NCI-H345 treated with DMSO at 0.1 percent for 48 hours (cell line): ENCODE measurements around the gene NHLH1.
A peak's percentile ranks its signal among the peaks of the same experiment; 100 is the strongest.
"Not testable (repeated sequence)": the region's sequence is repeated elsewhere in the genome, so short reads cannot be mapped to it uniquely, and the experiment has no call there.

Experiments
- DNase-seq: peaks from one replicate; lab custom pipeline; 2025; ENCODE audit not compliant: unreplicated experiment; lab: John Stamatoyannopoulos, UW

NHLH1 gene

DNA sequence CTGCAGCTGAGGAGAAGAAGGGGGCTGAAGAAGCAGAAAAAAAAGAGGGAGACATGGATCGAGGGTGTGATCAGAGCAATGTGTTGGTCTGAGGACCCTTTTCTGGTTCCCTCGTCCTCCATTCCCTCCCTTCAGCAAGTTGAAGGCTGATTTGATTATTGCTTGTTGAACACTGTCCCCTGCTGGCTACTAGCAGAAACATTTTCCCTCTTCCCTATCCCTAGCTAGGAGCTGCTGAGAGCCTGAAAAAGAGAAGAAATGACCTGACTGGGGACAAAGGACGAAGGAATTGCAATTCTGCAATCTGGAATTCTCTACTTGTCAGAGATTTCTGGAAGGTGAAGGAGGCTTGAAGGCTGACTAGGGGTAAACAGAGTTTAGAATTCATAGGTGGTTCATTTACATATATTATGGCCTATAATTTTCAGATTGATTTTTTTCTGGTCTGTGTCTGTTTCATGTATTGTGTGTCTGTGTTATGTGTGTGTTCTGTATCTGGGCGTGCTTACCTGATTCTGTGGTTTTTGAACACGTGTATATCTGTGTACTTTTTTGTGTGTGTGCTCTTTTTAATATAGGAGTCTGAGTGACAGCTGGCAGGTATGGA is 9.8 kb downstream of the NHLH1 start:
- peak; percentile 73 for DNase-seq

DNA sequence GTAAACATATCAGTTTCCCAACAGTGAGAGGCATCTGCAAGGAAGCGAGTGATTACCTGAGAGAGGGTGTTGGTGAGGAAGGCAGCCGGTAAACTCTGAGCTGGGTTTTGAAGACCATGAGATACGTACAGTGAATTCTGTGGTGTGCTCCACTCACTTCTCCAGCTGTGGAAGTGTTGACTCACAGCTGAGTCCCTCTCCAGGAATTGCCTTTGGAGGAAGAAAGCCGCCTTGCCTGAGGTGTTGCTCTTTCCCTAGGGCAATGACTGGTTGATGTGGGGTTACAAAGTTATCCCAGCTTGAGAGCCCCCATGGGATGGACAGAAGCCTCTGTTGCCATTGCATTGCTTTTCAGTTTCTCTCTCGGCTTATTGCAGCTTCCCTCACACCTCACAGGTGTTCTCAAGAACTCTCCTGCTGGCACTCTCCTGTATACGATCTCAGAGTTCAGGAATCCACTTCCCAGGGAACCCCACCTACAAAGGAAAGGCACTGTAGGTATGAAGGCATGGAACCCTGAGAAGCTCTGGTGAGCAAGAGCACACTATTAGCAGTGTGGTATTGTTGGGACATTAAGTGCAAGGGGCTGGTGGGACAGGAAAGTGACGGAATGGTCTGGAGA is 10.8 kb downstream of the NHLH1 start:
- no peak for DNase-seq

DNA sequence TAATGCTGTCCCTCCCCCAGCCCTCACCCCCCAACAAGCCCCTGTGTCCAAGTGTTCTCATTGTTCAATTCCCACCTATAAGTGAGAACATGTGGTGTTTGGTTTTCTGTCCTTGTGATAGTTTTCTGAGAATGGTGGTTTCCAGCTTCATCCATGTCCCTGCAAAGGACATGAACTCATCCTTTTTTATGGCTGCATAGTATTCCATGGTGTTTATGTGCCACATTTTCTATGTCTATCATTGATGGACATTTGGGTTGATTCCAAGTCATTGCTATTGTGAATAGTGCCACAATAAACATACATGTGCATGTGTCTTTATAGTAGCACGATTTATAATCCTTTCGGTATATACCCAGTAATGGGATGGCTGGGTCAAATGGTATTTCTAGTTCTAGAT is 17.9 kb downstream of the NHLH1 start:
- not testable (repeated sequence) for DNase-seq

DNA sequence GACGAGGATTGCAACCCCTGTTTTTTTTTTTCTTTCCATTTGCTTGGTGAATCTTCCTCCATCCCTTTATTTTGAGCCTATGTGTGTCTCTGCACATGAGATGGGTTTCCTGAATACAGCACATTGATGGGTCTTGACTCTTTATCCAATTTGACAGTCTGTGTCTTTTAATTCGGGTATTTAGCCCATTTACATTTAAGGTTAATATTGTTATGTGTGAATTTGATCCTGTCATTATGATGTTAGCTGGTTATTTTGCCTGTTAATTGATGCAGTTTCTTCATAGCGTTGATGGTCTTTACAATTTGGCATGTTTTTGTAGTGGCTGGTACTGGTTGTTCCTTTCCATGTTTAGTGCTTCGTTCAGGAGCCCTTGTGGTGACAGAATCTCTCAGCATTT is 21.5 kb downstream of the NHLH1 start:
- DNase-seq: not testable (repeated sequence)

DNA sequence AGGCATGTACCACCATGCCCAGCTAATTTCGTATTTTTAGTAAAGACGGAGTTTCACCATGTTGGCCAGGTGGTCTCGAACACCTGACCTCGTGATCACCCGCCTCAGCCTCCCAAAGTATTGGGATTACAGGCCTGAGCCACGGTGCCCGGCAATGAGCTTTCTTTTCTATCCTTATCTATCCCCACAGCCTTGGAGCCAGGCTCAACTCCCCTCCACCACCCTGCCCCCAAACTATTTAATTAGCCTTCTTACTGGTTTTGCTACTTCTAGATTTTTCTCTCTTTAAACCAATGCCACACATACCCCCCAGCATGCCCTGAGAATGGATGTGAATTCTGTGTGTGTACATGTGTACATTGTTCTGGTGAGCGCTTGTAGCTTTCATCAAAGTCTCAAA is 27.8 kb downstream of the NHLH1 start:
- DNase-seq: no peak

DNA sequence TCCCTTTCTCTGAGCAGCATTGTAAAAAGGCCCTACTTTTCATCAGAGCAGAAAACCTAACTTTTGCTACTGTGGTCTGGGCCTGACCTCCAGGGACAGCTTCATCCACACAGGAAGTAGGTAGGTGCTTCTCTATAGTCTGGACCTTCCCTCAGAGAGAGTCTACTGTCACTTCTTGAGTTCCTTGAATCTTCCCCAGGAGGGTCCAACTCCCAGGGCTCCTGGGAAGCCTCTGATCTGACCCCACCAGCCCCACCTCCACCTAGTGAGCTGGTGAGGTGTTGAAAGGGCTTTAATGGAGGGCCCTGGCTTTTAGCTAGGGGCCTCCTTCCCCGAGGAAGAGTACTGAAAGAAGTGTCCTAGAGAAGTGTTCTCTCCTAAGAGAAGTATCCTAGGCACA is 30.8 kb downstream of the NHLH1 start:
- DNase-seq: no peak

DNA sequence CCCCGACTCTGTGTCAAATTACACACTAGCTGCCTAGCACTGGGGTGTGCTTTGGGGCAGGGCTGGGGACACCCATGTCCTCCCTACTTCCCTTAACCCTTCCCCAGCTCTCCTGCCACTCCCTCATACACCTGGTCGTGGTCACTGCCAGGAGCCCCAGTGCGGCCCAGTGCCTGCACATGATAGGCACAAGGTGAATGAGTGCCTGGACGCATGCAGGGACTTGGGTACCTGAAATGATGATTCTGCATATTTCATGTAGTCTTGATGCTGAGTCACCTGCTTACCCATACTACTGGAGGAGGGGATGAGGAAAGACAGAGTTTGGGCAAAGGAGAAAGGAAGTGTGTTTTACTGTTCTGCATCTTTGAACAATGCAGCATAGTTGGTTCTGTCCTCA is 32.0 kb downstream of the NHLH1 start:
- no peak for DNase-seq

DNA sequence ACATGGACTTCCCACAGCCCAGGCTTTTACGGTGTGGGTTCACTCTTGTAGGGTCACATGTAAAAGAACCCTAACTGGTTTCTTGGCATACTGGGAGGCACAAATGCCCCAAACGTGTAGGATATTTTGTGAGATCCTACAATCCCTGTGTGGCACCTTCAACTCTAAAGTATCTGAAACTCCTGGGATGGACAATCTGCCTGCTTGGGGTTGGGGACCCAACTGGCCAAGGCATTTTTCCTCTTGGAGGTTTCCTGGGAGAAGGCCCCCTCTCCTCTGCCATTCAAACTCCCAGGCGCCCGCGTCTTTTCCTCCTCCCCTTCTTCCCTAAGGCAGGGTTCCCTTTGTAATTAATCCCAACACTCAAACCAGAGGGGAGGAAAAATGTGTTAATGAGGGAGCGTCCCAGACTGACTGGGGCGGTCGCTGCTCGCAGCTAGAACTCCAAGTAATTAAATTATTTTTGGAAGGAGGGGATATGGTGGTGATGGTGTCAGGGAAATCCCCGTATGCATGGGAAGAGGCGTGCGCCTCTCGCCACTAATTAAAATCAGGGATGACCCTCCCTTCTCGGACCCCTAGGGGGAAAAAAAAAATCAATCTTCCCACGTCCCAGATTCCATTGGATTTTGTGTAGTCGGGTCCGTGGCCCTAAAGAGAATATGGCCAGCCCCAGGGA is 32.8 kb downstream of the NHLH1 start:
- no peak for DNase-seq

DNA sequence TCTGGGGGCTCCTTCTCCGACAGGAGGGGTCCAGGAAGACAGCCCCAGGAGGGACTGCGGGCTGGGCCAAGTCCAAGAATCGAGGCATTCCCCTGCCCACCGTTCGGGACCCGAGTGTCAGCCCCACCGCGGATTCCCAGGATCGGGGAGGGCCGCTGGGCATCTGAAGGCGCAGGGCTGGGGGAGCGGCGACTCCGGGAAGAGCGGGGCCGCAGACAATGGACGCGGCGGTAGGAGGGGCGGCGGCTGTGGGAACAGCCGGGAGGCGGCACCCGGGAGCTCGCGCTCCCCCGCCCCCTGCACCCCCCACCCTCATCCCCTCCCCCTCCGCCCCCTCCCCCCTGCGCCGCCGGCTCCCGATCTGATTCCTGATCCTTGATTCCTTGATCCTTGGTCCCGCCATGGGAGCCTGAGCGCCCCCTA is 33.4 kb downstream of the NHLH1 start, which contains the start of gene VANGL2:
Gene VANGL2 (plus strand): TSS at position 342 of the 423 bp plus-strand sequence. CDS start 15,274 bp downstream, outside the sequence.
- peak; percentile 51 for DNase-seq

DNA sequence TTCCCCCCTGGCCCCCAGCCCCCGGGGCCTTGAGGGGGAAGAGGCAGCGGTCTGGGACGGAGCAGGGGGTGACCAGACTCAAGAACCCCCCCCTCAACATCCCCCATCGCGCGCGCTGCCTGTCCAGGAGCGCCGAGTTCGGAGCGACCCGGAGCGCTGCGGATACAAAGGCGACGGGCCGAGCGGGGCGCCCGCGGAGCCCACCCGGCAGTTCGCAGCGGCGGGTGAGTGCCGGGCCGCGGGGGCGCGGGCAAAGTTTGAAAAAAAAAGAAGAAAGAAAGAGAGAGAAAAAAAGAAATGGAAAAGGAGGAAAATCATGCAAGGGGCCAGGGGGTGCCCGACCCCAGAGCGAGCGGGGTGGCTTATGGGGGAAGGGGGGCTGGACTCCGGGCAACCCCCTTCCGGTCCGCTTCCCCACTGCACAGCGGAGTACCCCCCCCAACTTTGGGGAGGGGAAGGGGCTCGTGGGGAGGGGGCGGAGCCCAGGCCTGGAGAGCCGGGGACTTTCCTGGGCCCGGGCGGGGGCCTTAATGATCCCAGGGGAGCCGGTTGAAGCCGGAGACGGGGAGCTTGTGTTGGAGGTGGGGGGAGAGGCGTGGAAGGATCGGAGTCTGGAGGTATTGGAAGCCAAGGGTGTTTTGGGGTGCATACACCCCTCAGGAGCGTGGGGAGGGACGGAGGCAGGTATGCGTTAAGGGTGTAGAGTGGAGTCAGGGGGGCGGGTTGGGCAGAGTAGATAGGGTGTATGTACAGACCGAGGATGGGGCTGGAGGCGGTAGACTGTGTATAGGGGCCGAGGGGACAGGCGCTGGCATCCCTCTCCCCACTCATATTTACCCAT is 34.0 kb downstream of the NHLH1 start:
- DNase-seq: no peak

DNA sequence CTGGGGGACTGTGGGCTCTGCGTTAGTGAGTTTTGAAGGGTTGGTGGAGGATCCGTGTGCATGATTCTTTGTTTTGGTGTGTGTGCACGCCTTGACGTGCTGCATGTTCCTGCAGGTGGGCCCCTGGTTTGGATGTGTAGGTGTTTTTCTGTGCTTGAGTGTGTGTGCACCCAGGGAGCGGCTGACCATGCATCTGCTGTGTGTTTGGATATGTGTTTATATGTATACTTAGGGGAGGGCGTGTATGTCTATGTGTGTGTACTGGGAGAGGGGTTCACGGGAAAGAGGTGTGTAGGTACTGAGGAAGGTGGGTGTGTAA is 34.6 kb downstream of the NHLH1 start:
- no peak for DNase-seq

DNA sequence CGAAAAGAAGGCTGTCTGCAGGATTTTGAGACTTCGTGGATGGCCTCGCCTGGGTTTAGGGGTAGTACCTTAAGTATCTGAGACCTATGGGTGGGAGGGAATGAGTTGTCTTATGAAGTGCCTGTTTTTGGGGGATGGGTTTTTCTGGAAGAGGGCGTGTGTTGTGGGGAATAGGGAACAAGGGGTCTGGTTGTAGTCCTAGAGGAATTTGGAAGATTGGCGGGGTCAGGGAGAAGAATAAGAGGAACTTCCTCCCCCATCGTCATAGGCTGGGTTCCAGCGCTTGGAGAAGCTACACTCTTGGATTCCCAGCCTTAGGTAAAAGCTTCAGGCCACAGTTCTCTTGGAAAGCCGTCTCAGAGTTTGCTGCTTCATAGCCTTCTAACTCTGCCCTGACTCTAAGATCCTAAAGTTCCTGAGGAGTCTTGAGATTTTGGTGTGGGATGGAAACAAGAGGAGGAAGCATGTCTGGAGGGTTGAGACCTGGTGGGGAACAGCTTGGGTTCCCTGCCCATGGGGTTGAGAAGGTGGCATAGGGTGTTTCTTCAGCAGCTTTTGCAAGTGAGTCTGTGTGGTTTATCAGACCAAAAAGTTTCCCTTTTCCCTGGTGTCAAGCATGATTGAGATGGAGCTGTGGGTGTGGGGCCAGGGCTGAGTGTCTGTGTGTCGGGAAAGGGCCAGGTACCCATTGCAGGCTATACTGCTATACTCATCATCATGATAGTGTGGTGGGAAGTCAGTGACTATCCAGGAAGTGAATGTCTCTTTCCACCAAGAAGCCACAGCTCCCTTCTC is 35.3 kb downstream of the NHLH1 start:
- DNase-seq: no peak

DNA sequence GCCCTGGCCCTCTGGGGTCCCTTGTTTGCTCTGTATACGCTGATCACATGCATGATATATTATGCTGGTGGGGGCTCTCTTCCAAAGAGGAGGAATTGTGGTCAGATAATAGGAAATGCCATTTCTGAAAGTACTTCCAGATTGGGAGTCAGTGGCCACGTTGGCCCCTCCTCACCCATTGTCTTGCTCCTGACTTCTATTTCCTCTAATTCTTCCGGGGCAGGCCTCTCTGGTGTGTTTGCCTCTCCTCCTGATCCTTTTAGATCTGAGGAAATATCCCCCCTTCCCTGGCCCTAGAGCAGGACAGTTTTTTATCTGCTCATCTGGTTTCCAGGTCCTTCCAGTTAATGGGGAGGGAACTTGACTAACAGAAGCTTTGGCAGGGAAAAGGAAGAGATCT is 36.4 kb downstream of the NHLH1 start:
- DNase-seq: no peak

DNA sequence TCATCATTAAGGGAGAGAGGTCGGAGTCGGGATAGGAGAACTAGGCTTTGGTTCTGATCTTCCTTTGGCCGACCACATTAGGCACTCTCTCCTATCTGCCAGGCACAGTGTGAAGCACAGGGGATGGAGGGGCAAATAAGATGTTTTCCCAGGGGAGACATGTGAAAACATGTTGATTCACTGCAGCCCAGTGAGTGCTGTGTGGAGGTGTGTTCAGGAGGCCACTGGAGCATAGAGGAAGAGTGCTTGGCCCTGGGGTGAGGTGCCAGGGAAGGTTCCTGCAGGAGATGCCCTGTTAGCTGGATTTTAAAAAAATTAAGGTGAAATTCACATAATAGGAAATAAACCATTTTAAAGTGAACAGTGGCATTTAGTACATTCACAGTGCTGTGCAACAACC is 37.2 kb downstream of the NHLH1 start:
- DNase-seq: no peak

DNA sequence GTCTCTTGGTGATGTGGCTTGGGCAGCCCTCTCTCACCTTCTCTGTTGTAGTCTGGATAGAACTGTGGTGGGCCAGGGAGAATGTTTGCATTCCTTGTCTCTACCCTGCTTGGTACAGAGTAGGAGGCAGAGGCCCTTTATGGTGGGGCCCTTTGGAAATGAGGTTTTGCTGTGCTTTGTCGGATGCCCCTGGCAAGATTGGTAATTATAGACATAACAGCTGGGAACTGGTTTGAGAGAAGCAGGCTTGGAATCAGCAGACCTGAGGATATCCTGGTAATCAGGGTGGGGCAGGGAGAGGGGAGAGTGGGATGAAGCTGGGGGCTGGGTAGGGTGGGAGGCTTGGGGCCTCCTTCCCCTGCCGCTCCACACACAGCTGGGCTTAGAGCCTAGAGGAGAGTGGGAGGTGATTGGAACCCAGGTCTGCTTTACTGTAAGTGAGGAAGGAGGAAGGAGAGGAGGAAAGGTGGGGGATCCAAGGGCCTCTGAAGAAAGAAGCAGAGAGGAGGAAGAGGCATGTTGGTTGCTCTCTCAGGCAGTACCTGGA is 38.5 kb downstream of the NHLH1 start:
- DNase-seq: no peak

DNA sequence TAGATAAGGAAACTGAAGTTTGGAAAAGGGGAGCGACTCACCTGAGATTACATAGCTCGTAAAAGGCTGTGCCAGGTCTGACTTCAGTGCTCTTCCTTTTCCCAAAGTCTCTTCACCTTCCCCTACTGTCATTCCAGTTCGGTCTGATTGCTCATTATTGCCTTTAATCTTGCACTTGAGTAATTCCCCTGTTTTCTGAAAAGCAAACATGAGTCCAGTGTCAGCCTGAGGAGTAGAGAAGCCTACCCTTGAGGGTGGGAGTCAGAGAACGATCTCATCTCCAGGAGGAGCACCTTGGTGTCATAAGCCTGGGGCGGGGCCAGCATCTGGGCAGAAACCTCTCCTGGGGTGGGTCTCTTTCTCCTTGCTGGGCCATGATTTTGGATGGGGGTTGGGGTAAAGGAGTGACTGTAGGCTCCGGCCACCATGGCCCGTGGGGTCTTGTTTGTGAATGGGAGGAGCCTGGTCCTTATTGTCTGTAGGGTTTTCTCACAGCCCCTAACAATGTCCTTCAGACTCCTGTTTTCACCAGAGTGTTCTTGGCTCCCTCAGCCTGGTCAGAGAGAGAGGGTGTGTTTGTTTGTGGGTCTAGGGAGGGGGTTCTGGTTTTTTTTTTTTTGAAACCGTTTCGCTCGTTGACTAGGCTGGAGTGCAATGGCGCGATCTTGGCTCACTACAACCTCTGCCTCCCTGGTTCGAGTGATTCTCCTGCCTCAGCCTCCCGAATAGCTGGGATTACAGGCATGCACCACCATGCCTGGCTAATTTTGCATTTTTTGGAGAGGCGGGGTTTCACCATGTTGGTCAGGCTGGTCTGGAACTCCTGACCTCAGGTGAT is 39.5 kb downstream of the NHLH1 start:
- DNase-seq: no peak

DNA sequence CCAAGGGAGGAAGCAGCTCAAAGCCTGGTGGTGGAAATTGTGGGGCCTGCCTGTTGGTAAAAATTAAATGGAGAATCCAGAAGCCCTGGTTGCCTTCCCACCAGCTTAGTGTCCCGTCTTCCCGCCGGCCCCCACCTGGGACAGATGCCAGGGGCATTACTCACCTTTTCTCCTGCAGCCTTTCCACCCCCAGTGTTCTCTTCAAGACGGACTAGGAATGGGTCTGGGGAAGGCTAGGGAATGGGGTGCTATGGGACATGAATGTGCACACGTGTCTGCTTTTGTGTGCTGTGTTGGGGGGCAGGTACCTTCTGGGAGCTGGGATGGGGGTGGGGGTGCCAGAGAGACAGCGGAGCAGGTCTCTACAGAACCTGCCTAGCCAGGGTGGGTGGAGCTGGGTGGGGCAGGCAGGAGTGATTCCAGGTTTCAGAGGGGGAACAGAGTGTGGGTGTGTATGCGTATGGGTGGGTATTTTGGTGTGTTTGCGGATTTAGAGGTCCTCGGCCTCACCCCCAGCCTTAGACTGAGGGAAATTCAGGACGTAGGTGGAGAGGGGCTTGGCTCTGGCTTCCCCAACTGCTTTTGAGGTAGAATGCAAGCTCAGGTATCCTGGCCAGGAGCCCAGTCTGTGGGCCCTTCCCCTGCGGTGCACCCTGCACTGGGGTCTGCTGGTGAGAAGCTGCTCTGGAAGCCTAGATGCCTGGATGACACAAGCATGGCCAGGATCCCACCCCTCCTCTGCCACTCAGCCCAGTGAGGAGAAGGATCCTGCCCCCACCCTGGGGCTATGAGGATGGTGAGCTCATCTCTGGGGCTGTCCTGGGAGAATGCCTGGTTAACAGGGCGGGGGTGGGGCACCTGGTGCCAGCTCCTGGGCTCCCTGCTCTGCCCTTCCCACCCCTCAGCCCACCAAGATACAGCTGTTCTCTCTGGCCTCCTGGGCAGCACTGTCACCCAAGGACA is 41.2 kb downstream of the NHLH1 start:
- DNase-seq: no peak

DNA sequence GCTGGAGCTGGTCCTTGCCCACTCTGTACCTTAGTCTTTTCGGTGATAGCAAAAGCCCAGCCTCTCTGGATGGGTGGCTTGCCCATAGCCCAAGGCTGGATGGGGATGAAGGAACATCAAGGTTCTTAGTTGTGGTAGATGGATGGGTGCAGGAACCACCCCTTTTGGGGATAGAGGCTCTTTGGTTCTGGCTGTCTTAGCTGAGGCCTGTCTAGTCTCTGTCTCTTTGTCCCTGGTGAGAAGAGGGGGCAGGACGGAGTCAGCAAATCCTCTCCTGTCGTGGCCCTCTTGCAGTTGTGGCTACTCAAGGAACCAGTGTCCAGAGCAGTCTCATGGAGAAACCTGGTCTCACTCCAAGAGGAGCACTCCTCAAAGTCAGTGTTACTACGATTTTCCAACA is 42.0 kb downstream of the NHLH1 start:
- no peak for DNase-seq

DNA sequence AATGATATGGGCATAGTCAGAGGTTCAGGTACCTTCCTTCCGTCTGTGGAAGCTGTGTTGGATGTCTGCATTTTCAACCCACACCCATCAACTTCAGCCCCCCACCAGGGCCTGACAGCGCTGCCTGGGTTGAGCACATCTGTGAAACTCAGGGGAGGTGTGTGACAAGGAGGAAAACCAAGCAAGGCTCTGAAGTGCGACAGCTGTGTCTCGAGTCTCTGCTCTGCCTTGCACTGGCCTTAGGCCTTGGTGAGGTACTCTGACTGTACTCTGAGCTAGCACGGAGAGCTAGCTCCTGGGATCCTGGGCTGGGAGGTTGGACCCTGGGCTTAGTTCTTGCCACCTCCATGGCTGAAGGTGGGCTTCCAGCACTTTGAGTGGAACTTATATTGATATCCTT is 42.6 kb downstream of the NHLH1 start:
- no peak for DNase-seq
